Measurements from ENCODE around the gene WDR86. TPM values are rescaled to one million over a fixed set of nuclear protein-coding genes. Genes with fewer than 3 reads are reported as not detected.

Gene WDR86
- total RNA-seq, 4 donors from 2014 or later: 17.2 to 41.5 (median 22.1) TPM

DNA sequence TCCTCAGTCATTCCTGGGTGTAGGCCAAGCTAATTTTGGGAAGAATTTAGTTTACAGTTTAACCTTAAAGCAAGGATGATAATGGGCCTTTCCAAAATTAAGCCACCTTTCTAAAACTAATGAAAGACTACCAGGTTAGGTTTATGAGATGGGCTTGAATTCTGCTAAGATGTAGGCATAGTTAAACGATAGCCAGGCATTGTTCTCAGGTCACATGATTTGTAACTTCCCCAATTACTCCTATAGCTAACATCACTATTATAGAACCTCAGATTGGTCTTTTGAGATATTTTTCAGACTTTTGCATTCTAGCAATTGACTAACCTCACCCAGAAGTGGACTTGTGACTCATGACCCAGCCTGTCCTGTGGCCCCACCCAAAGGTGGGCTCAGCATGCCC is 75.2 kb downstream of the WDR86 start:
- DNase-seq (ENCODE audit: low spot score) (no peak), ATAC-seq (ENCODE audit: low FRiP score) (no peak)
- TF ChIP-seq, protein P1, sequence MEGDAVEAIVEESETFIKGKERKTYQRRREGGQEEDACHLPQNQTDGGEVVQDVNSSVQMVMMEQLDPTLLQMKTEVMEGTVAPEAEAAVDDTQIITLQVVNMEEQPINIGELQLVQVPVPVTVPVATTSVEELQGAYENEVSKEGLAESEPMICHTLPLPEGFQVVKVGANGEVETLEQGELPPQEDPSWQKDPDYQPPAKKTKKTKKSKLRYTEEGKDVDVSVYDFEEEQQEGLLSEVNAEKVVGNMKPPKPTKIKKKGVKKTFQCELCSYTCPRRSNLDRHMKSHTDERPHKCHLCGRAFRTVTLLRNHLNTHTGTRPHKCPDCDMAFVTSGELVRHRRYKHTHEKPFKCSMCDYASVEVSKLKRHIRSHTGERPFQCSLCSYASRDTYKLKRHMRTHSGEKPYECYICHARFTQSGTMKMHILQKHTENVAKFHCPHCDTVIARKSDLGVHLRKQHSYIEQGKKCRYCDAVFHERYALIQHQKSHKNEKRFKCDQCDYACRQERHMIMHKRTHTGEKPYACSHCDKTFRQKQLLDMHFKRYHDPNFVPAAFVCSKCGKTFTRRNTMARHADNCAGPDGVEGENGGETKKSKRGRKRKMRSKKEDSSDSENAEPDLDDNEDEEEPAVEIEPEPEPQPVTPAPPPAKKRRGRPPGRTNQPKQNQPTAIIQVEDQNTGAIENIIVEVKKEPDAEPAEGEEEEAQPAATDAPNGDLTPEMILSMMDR (IDR thresholded peaks at IDR 0.05): no peak

Small RNAs within 50 kb of the gene (small RNA-seq; reads per million reads assigned to genes)
- not detected for gene MIR3907

Other genes with a start within 250 kb of the WDR86 start
- not detected for gene GBX1, start 242.3 kb downstream of the WDR86 start, total RNA-seq
- gene ASB10, start 222.8 kb downstream of the WDR86 start, total RNA-seq: not detected
- gene H2BK1, start 199.6 kb downstream of the WDR86 start, total RNA-seq: not detected
- gene ABCF2, start 182.8 kb downstream of the WDR86 start, total RNA-seq: 10 to 100 TPM; 28.5 to 93.4 (median 44.7) TPM
- 10 to 100 TPM; 22.3 to 44.9 (median 34.0) TPM for gene CHPF2, start 177.6 kb downstream of the WDR86 start, total RNA-seq
- gene SMARCD3, start 161.3 kb downstream of the WDR86 start, total RNA-seq: 10 to 100 TPM; 19.7 to 57.5 (median 31.2) TPM
- 10 to 100 TPM; 48.6 to 76.4 (median 56.0) TPM for gene NUB1, start 68.2 kb downstream of the WDR86 start, total RNA-seq
- 1 to 10 TPM in 1 of 4 donors, not detected in 3; 1.0 TPM for gene CRYGN, start 30.1 kb upstream of the WDR86 start, total RNA-seq
- 100 to 1,000 TPM in 2 of 4 donors, 10 to 100 TPM in 2; 93.9 to 124 (median 104) TPM for gene RHEB, start 109.9 kb upstream of the WDR86 start, total RNA-seq

Measured in omental fat pad (tissue), 4 donors.